T-cell (primary cell): ENCODE data around the gene MAL. TPM values are rescaled to one million over a fixed set of nuclear protein-coding genes. Genes with fewer than 3 reads are reported as not detected.

ENCODE experiments used
- ATAC-seq, 4 experiments: fragments of 200-7000 bp in 3 of 4; fragments of 150-1000 bp in 1 of 4; cut with Tn5 transposase; replicated peaks in 1 of 4; 1 replicate in 3 of 4; 2 replicates in 1 of 4; pipeline ENCODE4 v1.10.0; 2021; ENCODE audit warnings: moderate library complexity in 3 of 4, mild to moderate bottlenecking in 2 of 4, moderate number of reproducible peaks in 1 of 4
- CTCF ChIA-PET, 2 donors: fragments of 300-600 bp; sonication (Branson Sonifier 250); formaldehyde crosslinking; loops; one replicate each; lab custom pipeline; 2022; ENCODE audit warnings: antibody characterized with exemption in 2 of 2; lab: Charles Lee
- POLR2A ChIA-PET, 2 donors: fragments of 300-600 bp; sonication (Branson Sonifier 250); formaldehyde crosslinking; loops; one replicate each; lab custom pipeline; 2022; ENCODE audit warnings: antibody characterized with exemption in 2 of 2; lab: Charles Lee
- DNase-seq, 35 experiments: peaks; one replicate each; pipeline versions ENCODE4 v3.0.0 to v3.0.0-alpha.2; 2013 to 2023
- H3K27ac ChIP-seq: one replicate; pipeline ENCODE4 v1.5.1; 2013; ENCODE audit warnings: low read length
- H3K27me3 ChIP-seq, 2 experiments: replicated peaks in 1 of 2; 1 replicate in 1 of 2; 2 replicates in 1 of 2; pipeline versions ENCODE4 v1.6.1 to v1.7.0; 2013; ENCODE audit warnings: low read length in 1 of 2, mixed read lengths in 1 of 2; ENCODE audit not compliant: control insufficient read depth in 2 of 2, insufficient read depth in 2 of 2; ENCODE audit errors: extremely low read depth in 1 of 2
- H3K36me3 ChIP-seq, 2 donors: 1 replicate in 1 of 2; 2 replicates in 1 of 2; pipeline versions ENCODE4 v1.6.1 to v1.7.0; 2013; ENCODE audit warnings: low read length in 1 of 2; ENCODE audit not compliant: control insufficient read depth in 2 of 2, insufficient read depth in 1 of 2; ENCODE audit errors: extremely low read depth in 1 of 2
- H3K4me1 ChIP-seq, 2 experiments: 1 replicate in 1 of 2; 2 replicates in 1 of 2; pipeline versions ENCODE4 v1.6.1 to v1.7.0; 2013; ENCODE audit warnings: low read length in 2 of 2, mixed read lengths in 1 of 2; ENCODE audit not compliant: insufficient read depth in 2 of 2, control insufficient read depth in 1 of 2; ENCODE audit errors: extremely low read depth in 1 of 2
- H3K4me3 ChIP-seq, 2 donors: 1 replicate in 1 of 2; 2 replicates in 1 of 2; pipeline versions ENCODE4 v1.5.1 to v1.7.0; 2013; ENCODE audit warnings: mild to moderate bottlenecking in 2 of 2, low read length in 1 of 2, moderate library complexity in 1 of 2; ENCODE audit not compliant: control insufficient read depth in 1 of 2; ENCODE audit errors: extremely low read depth in 1 of 2
- H3K9me3 ChIP-seq: 2 replicates; pipeline ENCODE4 v1.7.0; 2013
- H3K27ac Mint-ChIP-seq, 2 donors: one replicate each; pipeline ENCODE4 v1.8.0; 2020 to 2021; ENCODE audit warnings: mild to moderate bottlenecking in 2 of 2, mixed read lengths in 2 of 2
- H3K27me3 Mint-ChIP-seq, 2 donors: one replicate each; pipeline ENCODE4 v1.8.0; 2021 to 2022; ENCODE audit warnings: mixed read lengths in 2 of 2
- H3K36me3 Mint-ChIP-seq: one replicate; pipeline ENCODE4 v1.8.0; 2021; ENCODE audit warnings: mixed read lengths
- H3K4me1 Mint-ChIP-seq, 3 donors: one replicate each; pipeline ENCODE4 v1.8.0; 2020 to 2022; ENCODE audit warnings: mixed read lengths in 3 of 3, mild to moderate bottlenecking in 1 of 3
- H3K4me3 Mint-ChIP-seq, 3 donors: one replicate each; pipeline ENCODE4 v1.8.0; 2020 to 2022; ENCODE audit warnings: mild to moderate bottlenecking in 3 of 3, mixed read lengths in 3 of 3, moderate library complexity in 3 of 3
- H3K9me3 Mint-ChIP-seq, 3 donors: one replicate each; pipeline ENCODE4 v1.8.0; 2020 to 2022; ENCODE audit warnings: mixed read lengths in 3 of 3
- WGBS: methylation state at CpG from one replicate; pipeline ENCODE4 v1.1.5; 2013; ENCODE audit warnings: missing lambda C conversion rate; ENCODE audit not compliant: insufficient coverage; 5-methylcytosine and 5-hydroxymethylcytosine counted together
- total RNA-seq, 35 experiments: library from RNA in 6 of 35; stranded (reverse) in 6 of 35; fragments of 120-200 nt in 1 of 35; gene quantifications; one replicate each; pipeline versions ENCODE4 v1.2.1 to v1.2.4 and lab custom pipeline; 2013 to 2026

The MAL gene
- total RNA-seq, 5 donors from 2014 or later (not counting 1 experiment from before 2014, with no cell fraction given), result 129 to 179 (median 150) TPM

GRCh38 chr2:95071856-95072255 lies 46.3 kb downstream of the MAL start:
- peak overlapping the region; percentile 98 to 99 for H3K27ac Mint-ChIP-seq
- CTCF ChIA-PET, result interaction anchor here in 1 of 2 donors (0.9 to 1.0 kb wide), 2 partner anchors 47 to 48 kb away, joined by 3 read pairs; no protein-coding TSS in a partner anchor

GRCh38 chr2:95072424-95072823 lies 46.9 kb downstream of the MAL start:
- 86% methylated on average over 4 of the region's 4 CpGs for WGBS
- Histone ChIP-seq H3K4me1 (peaks cover 28 to 46% of the 10 kb centered on the region in 2 experiments), H3K4me3 (no peak overlapping the region), H3K9me3 (no peaks in the 10 kb centered on the region), H3K27me3 (peaks cover 0 to 24% of the 10 kb centered on the region in 2 experiments), H3K36me3 (no peaks in the 10 kb centered on the region), H3K27ac (no peak overlapping the region)
- Mint-ChIP-seq H3K4me1 (peaks cover 50 to 57% (median 53%) of the 10 kb centered on the region in 3 donors), H3K9me3 (peaks cover 0 to 4% (median 0%) of the 10 kb centered on the region in 3 donors), H3K4me3 (no peak overlapping the region), H3K36me3 (no peaks in the 10 kb centered on the region), H3K27ac (peak overlapping the region; percentile 98 to 99), H3K27me3 (no peaks in the 10 kb centered on the region)
- ATAC-seq (no peak), DNase-seq (no peak)
- ChIA-PET CTCF (interaction anchor here (0.6 to 1.5 kb wide), 3 partner anchors 48 to 164 kb away, joined by 3 to 5 read pairs (median 4); no protein-coding TSS in a partner anchor), POLR2A (no interaction called here)

More at GRCh38 chr2:95071856-95072255, 46.3 kb downstream of the MAL start:
- no peaks in the 10 kb centered on the region for H3K9me3 ChIP-seq
- H3K27me3 Mint-ChIP-seq, result no peaks in the 10 kb centered on the region
- no peak overlapping the region for H3K27ac ChIP-seq
- POLR2A ChIA-PET, result no interaction called here
- ATAC-seq (no peak), DNase-seq (no peak)
- H3K4me3 Mint-ChIP-seq, result no peak overlapping the region
- H3K4me1 ChIP-seq, result peaks cover 26 to 40% of the 10 kb centered on the region in 2 experiments
- peaks cover 0 to 4% (median 0%) of the 10 kb centered on the region in 3 donors for H3K9me3 Mint-ChIP-seq
- no peaks in the 10 kb centered on the region for H3K36me3 ChIP-seq
- H3K27me3 ChIP-seq, result peaks cover 0 to 24% of the 10 kb centered on the region in 2 experiments
- H3K4me3 ChIP-seq, result no peak overlapping the region
- no peaks in the 10 kb centered on the region for H3K36me3 Mint-ChIP-seq
- 93% methylated on average over 2 of the region's 4 CpGs for WGBS
- peaks cover 47 to 54% (median 49%) of the 10 kb centered on the region in 3 donors for H3K4me1 Mint-ChIP-seq

DNA sequence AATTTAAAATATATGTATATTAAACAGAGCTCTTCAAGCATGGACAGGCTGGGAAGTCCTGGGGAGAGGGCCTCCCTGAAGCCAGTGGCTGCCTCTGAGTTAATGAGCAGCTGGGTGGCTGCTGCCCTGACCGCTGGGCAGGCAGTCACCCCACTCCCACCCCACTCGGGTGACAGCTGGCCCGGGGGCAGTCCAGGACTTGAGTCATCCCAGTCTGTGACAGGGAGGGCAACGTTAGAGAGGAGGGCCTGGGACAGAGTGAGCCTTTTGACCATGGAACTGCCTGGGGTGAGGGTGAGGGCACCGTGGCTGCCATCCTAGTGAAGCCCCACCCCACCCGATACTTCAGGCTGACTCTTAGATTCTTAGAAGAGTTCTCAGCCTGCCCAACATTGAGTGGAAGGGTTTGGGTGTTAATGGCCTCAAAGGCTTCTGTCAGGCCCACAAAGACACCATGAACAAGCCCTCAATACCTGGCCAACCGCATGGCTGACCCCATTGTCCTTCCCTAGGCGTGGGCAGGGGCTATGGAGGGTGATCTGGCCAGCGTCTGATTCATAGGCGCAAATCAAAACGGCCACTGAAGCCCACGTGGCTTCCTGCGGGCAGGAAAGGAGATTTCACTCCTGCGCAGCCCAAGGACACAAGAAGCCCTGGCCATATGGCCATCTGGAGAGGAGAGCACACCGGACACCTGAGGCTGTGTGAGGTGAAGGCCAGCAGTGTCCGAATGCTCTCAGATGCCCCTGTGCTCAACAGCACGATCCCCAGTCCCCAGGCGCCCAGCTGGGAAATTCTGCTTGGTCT lies 48.6 kb downstream of the MAL start:
- peak overlapping the region; percentile 70 to 88 (median 81) for H3K4me3 Mint-ChIP-seq
- no peaks in the 10 kb centered on the region for H3K27me3 Mint-ChIP-seq
- H3K27ac ChIP-seq, result peak overlapping the region; percentile 79

DNA sequence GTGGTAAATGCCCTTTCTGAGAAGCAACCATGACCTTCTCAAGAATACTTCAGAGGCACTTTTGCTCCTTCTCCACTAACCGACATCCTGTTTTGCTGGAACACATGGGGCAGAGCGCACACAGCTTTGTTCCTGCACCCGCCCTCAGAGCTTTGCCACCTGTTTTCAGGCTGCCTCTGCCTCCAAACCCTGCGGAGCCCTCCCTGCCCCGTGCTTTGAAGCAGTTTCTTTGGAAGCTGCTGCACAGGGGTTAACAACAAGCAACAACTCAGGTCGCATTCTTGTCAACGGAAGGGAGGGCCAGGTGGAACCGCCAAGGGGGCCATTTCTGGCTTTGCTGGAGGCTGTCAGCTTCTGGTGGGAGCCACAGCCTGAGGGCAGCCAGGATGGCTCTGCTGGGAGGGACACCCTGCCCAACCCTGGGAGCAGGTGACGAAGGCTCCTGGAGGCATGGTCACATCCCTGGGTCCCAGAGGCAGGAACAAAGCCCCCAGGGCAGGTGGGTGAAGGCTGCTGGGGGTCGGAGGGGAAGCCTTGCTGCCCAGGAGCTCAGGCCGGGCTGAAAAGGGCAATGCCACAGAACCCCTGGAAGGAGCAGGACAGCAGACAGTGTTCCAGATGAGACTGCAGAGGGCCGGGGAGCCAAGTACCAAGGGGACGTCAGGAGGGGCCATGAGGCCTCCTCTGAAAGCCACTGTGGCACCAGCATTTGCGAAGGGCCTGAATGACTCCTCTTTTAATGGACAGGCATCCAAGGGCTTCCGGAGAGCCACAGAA lies 49.3 kb downstream of the MAL start:
- H3K4me1 ChIP-seq, result peaks cover 41 to 66% of the 10 kb centered on the region in 2 experiments
- H3K36me3 Mint-ChIP-seq, result no peaks in the 10 kb centered on the region
- peak overlapping the region; percentile 70 to 88 (median 81) for H3K4me3 Mint-ChIP-seq
- peak overlapping the region; percentile 79 for H3K27ac ChIP-seq
- DNase-seq (peak; percentile 56 to 93 (median 77)), ATAC-seq (peak; percentile 74 to 78 (median 78))
- no peaks in the 10 kb centered on the region for H3K27me3 Mint-ChIP-seq
- H3K9me3 Mint-ChIP-seq, result peaks cover 0 to 4% (median 0%) of the 10 kb centered on the region in 3 donors
- ChIA-PET POLR2A (interaction anchor here in 1 of 2 donors (0.8 to 1.0 kb wide), 2 partner anchors 20 to 52 kb away, joined by 3 to 5 read pairs; no protein-coding TSS in a partner anchor), CTCF (interaction anchor here (1.0 to 6.7 kb wide), 6 partner anchors 11 to 52 kb away, joined by 3 to 154 read pairs (median 6); partner anchors contain the start of gene MAL (in 2 of the 2))
- H3K27ac Mint-ChIP-seq, result peak overlapping the region; percentile 98 to 99
- peak overlapping the region; percentile 56 to 85 for H3K4me3 ChIP-seq
- H3K4me1 Mint-ChIP-seq, result peaks cover 71 to 79% (median 76%) of the 10 kb centered on the region in 3 donors
- H3K36me3 ChIP-seq, result no peaks in the 10 kb centered on the region
- WGBS, result 21% methylated on average over 14 of the region's 15 CpGs
- peaks cover 0 to 24% of the 10 kb centered on the region in 2 experiments for H3K27me3 ChIP-seq
- H3K9me3 ChIP-seq, result no peaks in the 10 kb centered on the region

More for the DNA sequence above, 48.6 kb downstream of the MAL start:
- Mint-ChIP-seq H3K4me1 (peaks cover 64 to 72% (median 68%) of the 10 kb centered on the region in 3 donors), H3K9me3 (peaks cover 0 to 4% (median 0%) of the 10 kb centered on the region in 3 donors), H3K36me3 (no peaks in the 10 kb centered on the region), H3K27ac (peak overlapping the region; percentile 98 to 99)
- DNase-seq, result no peak
- H3K9me3 ChIP-seq, result no peaks in the 10 kb centered on the region
- CTCF ChIA-PET, result interaction anchor here (1.0 to 6.7 kb wide), 5 partner anchors 10 to 52 kb away, joined by 3 to 154 read pairs (median 5); partner anchors contain the start of gene MAL (in 1 of the 2)
- H3K4me1 ChIP-seq, result peaks cover 37 to 60% of the 10 kb centered on the region in 2 experiments
- H3K27me3 ChIP-seq, result peaks cover 0 to 24% of the 10 kb centered on the region in 2 experiments
- peak overlapping the region; percentile 17 to 56 for H3K4me3 ChIP-seq
- ATAC-seq, result peak in 2 of 4 experiments; percentile 1 to 2
- no peaks in the 10 kb centered on the region for H3K36me3 ChIP-seq
- POLR2A ChIA-PET, result interaction anchor here in 1 of 2 donors (0.8 kb wide), 1 partner anchor 19 kb away, joined by 5 read pairs; no protein-coding TSS in a partner anchor
- 30% methylated on average over 7 of the region's 18 CpGs for WGBS

DNA sequence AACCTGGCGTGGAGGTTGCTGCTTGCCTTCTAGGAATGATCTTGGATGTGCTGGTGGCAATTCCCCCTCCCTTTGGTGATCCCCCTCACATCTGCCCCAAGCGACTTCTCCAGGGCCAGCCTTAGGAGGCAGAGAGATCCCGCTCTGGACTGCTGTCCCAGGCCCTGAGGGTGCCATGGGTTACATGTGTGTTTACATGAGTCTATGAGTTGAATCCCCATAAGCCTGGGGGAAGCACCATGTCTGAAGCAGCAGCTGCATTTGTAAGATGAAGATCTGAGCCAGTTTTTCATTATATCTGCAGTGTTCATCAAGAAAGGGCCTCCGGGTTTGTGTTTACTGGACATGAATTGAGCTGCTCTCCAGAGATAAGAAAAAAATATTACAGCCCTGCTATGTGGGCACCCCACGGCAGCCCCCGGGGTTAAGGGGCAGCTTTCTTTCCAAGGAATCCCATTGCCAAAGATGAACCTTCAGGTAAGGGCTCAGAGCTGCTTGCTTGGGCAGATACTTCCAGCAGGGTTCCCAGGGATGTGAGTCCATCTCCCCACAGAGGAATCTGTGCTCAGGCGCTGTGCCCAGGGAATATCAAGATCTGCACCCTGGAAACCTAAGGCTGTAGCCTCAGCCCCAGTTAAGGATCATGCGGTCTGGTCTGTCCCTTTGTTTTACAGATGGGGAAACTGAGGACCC lies 50.1 kb downstream of the MAL start:
- no peak for ATAC-seq
- no peaks in the 10 kb centered on the region for H3K36me3 Mint-ChIP-seq
- 63% methylated on average over 5 of the region's 8 CpGs for WGBS
- peak overlapping the region; percentile 79 for H3K27ac ChIP-seq
- no peaks in the 10 kb centered on the region for H3K27me3 Mint-ChIP-seq
- peak overlapping the region; percentile 98 to 99 for H3K27ac Mint-ChIP-seq
- H3K36me3 ChIP-seq, result no peaks in the 10 kb centered on the region
- H3K9me3 ChIP-seq, result no peaks in the 10 kb centered on the region
- peaks cover 0 to 24% of the 10 kb centered on the region in 2 experiments for H3K27me3 ChIP-seq
- H3K4me3 ChIP-seq, result peak overlapping the region; percentile 56 to 85
- CTCF ChIA-PET, result interaction anchor here (0.7 to 6.7 kb wide), 9 partner anchors 10 to 53 kb away, joined by 3 to 154 read pairs (median 4); partner anchors contain the start of gene MAL (in 2 of the 2)
- POLR2A ChIA-PET, result interaction anchor here in 1 of 2 donors (1.0 kb wide), 1 partner anchor 53 kb away, joined by 3 read pairs; no protein-coding TSS in a partner anchor
- H3K4me1 ChIP-seq, result peaks cover 41 to 69% of the 10 kb centered on the region in 2 experiments
- DNase-seq, result peak in 1 of 35 experiments; percentile 46
- H3K9me3 Mint-ChIP-seq, result peaks cover 0 to 4% (median 0%) of the 10 kb centered on the region in 3 donors
- H3K4me3 Mint-ChIP-seq, result peak overlapping the region; percentile 70 to 88 (median 81)
- peaks cover 74 to 81% (median 80%) of the 10 kb centered on the region in 3 donors for H3K4me1 Mint-ChIP-seq
